Measurements from ENCODE around the gene TOM1L1.

TOM1L1 gene

GRCh38 chr17:54892360-54892759 lies 8.3 kb upstream of the TOM1L1 start:
- no peak for DNase-seq

- DNase-seq: no peak
Observed at GRCh38 chr17:54898576-54898975, 2.1 kb upstream of the TOM1L1 start.

DNA sequence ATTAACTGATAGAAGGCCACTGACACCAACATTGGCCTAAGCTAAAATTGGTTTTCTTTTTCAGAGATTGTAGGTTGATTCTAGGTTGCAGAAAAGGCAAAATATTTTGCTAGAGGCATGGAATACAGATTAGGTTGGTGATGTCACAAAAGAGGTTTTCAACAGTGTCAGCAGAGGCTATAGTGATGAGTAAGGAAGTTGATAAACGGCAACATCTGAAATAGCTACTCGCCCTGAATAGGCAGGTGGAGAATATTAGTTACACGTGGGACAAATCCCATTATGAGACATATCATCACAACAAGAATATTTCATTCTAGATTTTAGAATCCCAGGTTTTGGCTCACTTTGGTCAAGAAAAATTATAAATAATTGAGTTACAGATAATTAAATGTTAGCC lies 1.5 kb upstream of the TOM1L1 start:
- DNase-seq: no peak

- DNase-seq: peak in 1 of 51 donors; percentile 5
Observed at GRCh38 chr17:54899721-54900456, 763 bp upstream of the TOM1L1 start.

GRCh38 chr17:54901230-54901822 lies 674 bp downstream of the TOM1L1 start:
- peak in 3 of 51 donors; percentile 4 to 17 (median 6) for DNase-seq

GRCh38 chr17:54902017-54902416 lies 1.4 kb downstream of the TOM1L1 start:
- DNase-seq: no peak

- DNase-seq: no peak
Observed at GRCh38 chr17:54902611-54903010, 2.0 kb downstream of the TOM1L1 start.

- DNase-seq: peak in 20 of 51 donors; percentile 0 to 42 (median 8)
Observed at GRCh38 chr17:54903375-54903774, 2.7 kb downstream of the TOM1L1 start.

GRCh38 chr17:54906683-54907082 lies 6.0 kb downstream of the TOM1L1 start:
- DNase-seq: no peak

GRCh38 chr17:54907376-54907775 lies 6.7 kb downstream of the TOM1L1 start:
- no peak for DNase-seq

DNA sequence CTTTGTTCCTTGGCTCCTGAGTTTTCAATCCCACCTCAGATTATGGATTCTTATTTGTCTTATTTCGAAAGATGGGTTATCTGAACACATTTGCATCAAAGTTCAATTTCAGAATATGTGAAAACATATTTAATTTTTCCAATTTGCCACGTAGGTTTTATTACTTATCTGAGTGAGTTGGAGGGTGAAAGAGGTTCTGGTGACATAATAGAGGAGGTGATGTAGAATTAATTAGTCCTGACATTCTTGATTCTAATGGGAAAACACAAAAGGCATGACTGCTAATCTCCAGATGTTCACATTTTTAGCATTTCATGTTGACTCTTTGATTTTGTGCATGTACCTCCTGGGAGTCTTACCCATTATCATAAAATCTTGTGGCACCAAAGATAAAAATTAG lies 9.1 kb downstream of the TOM1L1 start:
- DNase-seq: no peak

DNA sequence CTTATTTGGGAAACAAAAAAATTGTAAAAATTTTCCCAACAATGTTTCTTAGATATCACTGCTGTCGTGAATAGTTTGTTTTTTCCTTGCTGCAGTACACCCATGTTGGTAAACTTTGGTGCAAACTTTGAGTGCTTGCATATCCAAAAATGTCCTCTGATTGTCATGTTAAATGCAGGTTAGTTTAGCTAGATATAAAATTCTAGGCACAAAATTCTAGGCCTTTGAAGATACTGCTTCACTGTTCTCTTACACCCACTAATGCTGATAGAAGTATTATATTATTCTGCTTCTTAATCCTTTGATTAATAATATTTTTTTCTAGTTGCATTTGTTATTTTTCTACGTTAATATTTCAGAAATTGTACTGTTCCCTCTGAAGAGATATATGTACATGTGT lies 16.1 kb downstream of the TOM1L1 start:
- no peak for DNase-seq

GRCh38 chr17:54919425-54919824 lies 18.8 kb downstream of the TOM1L1 start:
- no peak for DNase-seq

GRCh38 chr17:54920819-54921218 lies 20.2 kb downstream of the TOM1L1 start:
- no peak for DNase-seq

DNA sequence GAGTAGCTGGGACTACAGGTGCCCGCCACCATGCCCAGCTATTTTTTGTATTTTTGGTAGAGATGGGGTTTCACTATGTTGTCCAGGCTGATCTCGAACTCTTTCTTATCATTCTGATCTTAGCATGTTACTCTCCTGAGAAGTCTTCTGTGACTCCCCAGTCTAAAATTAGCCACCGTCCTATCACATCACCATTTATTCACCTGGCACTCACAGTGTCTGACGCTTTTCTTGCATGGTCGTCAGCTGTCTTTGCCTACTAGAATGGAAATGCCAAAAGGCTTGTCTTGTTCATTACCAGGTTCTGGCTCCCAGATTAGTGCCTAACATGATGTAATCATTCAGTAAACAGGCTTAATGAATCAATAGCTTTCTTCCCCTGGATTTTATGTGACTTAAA lies 23.8 kb downstream of the TOM1L1 start:
- no peak for DNase-seq

GRCh38 chr17:54927525-54927924 lies 26.9 kb downstream of the TOM1L1 start:
- DNase-seq: no peak

DNA sequence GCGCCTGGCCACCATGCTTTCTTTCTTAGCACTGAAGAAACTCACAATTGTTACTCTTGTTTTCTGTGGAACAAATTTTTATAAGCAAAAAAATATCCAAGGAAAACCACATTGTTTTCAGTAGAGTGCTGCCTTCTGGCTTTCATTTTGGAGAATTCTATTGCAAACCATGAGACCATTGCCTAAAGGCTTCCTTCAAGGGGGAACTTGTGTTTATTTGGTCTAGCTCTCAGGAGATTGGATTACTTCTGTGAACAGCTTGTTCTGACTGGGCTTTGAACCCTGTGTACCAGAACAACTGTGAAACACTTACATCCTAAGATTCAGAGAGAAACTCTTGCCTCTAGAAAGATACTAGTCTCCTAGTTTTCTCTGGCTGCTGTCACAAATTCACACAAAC lies 32.1 kb downstream of the TOM1L1 start:
- no peak for DNase-seq

DNA sequence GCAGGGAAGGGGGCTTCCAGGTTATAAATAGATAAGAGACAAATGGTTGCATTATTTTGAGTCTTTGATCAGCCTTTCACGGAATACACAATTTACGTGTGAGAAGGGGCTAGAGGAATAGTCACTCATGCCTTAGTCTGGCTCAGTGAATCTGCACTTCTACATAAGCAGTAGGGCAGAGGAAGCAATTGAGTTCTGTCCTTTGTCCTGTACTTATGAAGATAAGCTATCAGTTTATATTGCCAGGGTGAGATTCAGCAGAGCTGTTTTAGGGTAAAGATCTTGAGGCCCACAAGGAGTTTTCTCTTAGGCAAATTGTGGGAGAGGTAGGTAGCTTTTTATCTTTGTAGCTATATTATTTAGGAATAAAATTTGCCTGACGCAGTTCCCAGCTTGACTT lies 33.3 kb downstream of the TOM1L1 start:
- no peak for DNase-seq

DNA sequence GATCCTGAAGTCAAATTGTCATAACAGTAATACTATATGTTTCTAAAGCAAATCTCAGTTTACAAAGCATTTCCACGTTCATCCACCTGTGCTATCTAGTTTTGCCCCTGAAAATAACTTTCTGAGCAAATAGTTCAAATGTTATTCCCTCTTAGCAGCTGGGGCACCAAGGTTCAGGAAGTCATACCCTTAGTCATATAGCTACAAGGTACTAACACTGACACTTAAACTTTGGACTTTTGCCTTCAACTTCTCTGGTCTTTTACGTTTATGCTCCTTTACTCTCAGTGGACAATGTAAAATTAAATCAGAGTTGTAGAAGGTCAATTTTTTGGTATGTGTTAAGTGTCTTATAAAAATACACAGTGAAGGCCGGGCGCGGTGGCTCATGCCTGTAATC lies 34.8 kb downstream of the TOM1L1 start:
- DNase-seq: no peak

DNA sequence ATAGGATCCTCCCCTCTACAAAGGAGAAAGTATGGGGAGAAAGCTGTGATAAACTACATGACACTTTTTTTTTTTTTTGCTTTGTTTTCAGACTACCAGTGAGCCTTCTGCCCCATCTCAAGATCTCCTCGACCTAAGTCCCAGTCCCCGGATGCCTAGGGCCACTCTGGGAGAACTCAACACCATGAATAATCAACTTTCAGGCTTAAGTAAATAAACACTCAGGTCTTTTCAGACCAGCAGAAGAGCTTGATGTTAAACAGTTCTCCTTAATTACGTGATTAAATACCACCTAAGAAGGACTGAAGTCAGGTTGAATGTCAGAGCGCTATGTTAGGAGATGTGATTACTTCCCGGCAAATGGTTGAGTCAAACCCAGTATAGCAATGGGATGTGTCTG lies 36.4 kb downstream of the TOM1L1 start:
- DNase-seq: no peak

DNA sequence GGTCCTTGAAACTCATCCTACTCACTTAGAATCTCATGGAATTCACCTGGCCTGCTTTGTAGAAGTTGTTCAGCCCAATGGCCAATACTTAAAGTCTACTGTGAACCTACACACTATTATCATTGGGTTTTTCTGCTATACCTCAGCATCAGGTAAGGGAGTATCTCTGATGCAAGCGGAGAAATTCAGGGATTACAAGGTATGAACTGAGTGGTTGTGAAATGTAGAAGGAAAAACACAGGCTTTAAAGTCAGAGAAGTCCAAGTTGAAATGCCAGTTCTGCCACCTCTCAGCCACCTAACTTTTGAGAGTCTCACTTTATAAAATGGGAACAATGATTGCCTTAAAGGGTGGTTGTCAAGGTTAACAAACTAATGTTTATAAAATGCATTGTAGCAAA lies 36.8 kb downstream of the TOM1L1 start:
- no peak for DNase-seq

DNA sequence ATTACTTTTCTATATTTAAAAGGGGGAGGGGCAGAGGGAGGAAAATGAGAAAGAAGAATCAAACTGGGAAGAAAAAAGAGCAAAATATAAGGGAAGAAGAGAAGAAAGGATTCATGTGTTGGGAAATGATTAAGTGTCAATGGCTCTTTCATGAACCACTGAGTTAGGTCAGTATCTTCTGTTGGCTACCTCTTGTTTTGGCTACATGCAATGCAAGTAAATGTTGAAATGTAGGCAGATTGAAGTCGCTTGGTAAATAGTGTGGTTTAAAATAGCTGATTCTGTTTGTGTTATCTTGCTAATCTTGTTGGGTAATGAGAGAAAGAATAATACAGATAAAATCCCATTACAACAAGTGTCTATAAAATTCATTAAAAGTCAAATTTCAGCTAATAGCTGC lies 40.6 kb downstream of the TOM1L1 start:
- no peak for DNase-seq

DNA sequence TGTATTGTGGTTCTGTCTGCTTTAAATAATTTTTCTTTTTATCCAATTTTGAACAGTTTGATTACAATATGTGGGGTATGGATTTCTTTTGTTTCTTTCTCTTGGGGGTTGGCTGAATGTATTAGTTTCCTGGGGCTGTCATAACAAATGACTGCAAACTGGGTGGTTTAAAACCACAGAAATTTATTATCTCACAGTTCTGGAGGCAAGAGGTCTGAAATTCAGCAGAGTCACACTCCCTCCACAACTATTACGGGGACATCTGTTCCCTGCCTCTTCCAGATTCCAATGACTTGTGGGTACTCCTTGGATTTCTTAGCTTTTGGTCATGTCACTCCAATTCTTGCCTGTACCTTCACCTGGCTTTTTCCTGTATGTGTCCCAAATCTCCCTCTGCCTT lies 44.1 kb downstream of the TOM1L1 start:
- no peak for DNase-seq

- DNase-seq: no peak
Observed at GRCh38 chr17:54945231-54945630, 44.6 kb downstream of the TOM1L1 start.

All from hypothalamus (tissue), 51 donors.